ENCODE data around the gene ITGB7. TPM values are rescaled to one million over a fixed set of nuclear protein-coding genes. Genes with fewer than 3 reads are reported as not detected.

The ITGB7 gene
- total and polyA plus RNA-seq, 10 of the 15 experiments (the other 5 are each of a cell fraction or from before 2014, with no cell fraction given): 54.5 to 487 (median 252) TPM

GRCh38 chr12:53159195-53159839 lies 47.7 kb downstream of the ITGB7 start (continued):
- TF ChIP-seq STAT1 (conservative IDR thresholded peaks at IDR 0.05) (no peak), CTCF (IDR thresholded peaks at IDR 0.05 in 2 of 3, conservative IDR thresholded peaks at IDR 0.05 in 1 of 3; ENCODE audit: control insufficient read depth in 2 of 3, extremely low read depth in 1 of 3, insufficient read depth in 1 of 3, low read depth in 3 of 3, low read length in 3 of 3) (peak; percentile 97 to 100 (median 99)), SMARCA5 (IDR thresholded peaks at IDR 0.05) (peak; percentile 82), ZBED1 (IDR thresholded peaks at IDR 0.05; ENCODE audit: borderline replicate concordance) (no peak), KAT2A (conservative IDR thresholded peaks at IDR 0.05; ENCODE audit: control insufficient read depth, low read depth, low read length) (no peak), TCF3 (IDR thresholded peaks at IDR 0.05; ENCODE audit: borderline replicate concordance, insufficient read depth, low read depth, low read length) (no peak), YY1 (IDR thresholded peaks at IDR 0.05; ENCODE audit: low read depth, low read length) (peak; percentile 72), USF2 (IDR thresholded peaks at IDR 0.05; ENCODE audit: borderline replicate concordance, low read depth, low read length) (no peak), SIN3A (IDR thresholded peaks at IDR 0.05; ENCODE audit: low read depth, low read length) (no peak), ESRRA (IDR thresholded peaks at IDR 0.05; ENCODE audit: low read length) (no peak), PML (IDR thresholded peaks at IDR 0.05; ENCODE audit: low read length) (no peak), PAX5 (IDR thresholded peaks at IDR 0.05; ENCODE audit: borderline replicate concordance, low read depth, low read length) (0 out of 2 replicates have a peak, but pooled peaks have one; percentile 6), CBFB (IDR thresholded peaks at IDR 0.05; ENCODE audit: low read depth) (no peak), NBN (IDR thresholded peaks at IDR 0.05) (peak; percentile 78; the same call in 1 of the 2 replicates), JUNB (IDR thresholded peaks at IDR 0.05) (no peak), HCFC1 (IDR thresholded peaks at IDR 0.05; ENCODE audit: low read length) (no peak), JUND (IDR thresholded peaks at IDR 0.05; ENCODE audit: low read depth, low read length) (no peak), SMAD5 (IDR thresholded peaks at IDR 0.05; ENCODE audit: low read depth) (no peak), IKZF1 (conservative IDR thresholded peaks at IDR 0.05) (0 out of 2 replicates have a peak, but pooled peaks have one; percentile 25), NR2F1 (conservative IDR thresholded peaks at IDR 0.05) (no peak), ZNF622 (IDR thresholded peaks at IDR 0.05) (no peak), BCLAF1 (IDR thresholded peaks at IDR 0.05) (no peak), BHLHE40 (IDR thresholded peaks at IDR 0.05; ENCODE audit: borderline replicate concordance in 1 of 2, low read depth in 2 of 2, low read length in 1 of 2) (peak; percentile 37 to 70; a peak in 2 of 4 replicates), MAX (IDR thresholded peaks at IDR 0.05; ENCODE audit: low read depth, low read length) (peak; percentile 82), POU2F2 (IDR thresholded peaks at IDR 0.05; ENCODE audit: borderline replicate concordance, low read depth, low read length) (no peak), TARDBP (IDR thresholded peaks at IDR 0.05; ENCODE audit: borderline replicate concordance) (no peak), WRNIP1 (IDR thresholded peaks at IDR 0.05; ENCODE audit: borderline replicate concordance, low read depth, low read length) (0 out of 2 replicates have a peak, but pooled peaks have one; percentile 88), EED (IDR thresholded peaks at IDR 0.05; ENCODE audit: low read depth) (0 out of 2 replicates have a peak, but pooled peaks have one; percentile 24)

Measured in GM12878 (cell line).